Ishikawa (cell line): ENCODE data around the gene FDX2.

Experiments
- CEBPB ChIP-seq: IDR thresholded peaks from 2 replicates; pipeline ENCODE4 v1.6.1; 2012
- CREB1 ChIP-seq: IDR thresholded peaks from 2 replicates; pipeline ENCODE4 v1.6.1; 2012; ENCODE audit warnings: low read depth
- EGR1 ChIP-seq: IDR thresholded peaks from 2 replicates; pipeline ENCODE4 v1.6.1; 2012
- EP300 ChIP-seq: IDR thresholded peaks from 2 replicates; pipeline ENCODE4 v1.6.1; 2012; ENCODE audit warnings: borderline replicate concordance
- FOXM1 ChIP-seq: IDR thresholded peaks from 2 replicates; pipeline ENCODE4 v1.6.1; 2012; ENCODE audit warnings: low read depth, borderline replicate concordance
- MAX ChIP-seq: IDR thresholded peaks from 2 replicates; pipeline ENCODE4 v1.6.1; 2012
- NFIC ChIP-seq: IDR thresholded peaks from 2 replicates; pipeline ENCODE4 v1.6.1; 2012
- RAD21 ChIP-seq: IDR thresholded peaks from 2 replicates; pipeline ENCODE4 v1.6.1; 2012; ENCODE audit warnings: low read depth
- TAF1 ChIP-seq: IDR thresholded peaks from 2 replicates; pipeline ENCODE4 v1.6.1; 2012; ENCODE audit warnings: low read depth, mild to moderate bottlenecking
- TCF12 ChIP-seq: IDR thresholded peaks from 2 replicates; pipeline ENCODE4 v1.6.1; 2012; ENCODE audit warnings: low read depth
- TEAD4 ChIP-seq: IDR thresholded peaks from 2 replicates; pipeline ENCODE4 v1.6.1; 2012
- YY1 ChIP-seq: IDR thresholded peaks from 2 replicates; pipeline ENCODE4 v1.6.1; 2012; ENCODE audit warnings: low read depth
- ZBTB7A ChIP-seq: IDR thresholded peaks from 2 replicates; pipeline ENCODE4 v1.6.1; 2012; ENCODE audit warnings: low read depth
- TF ChIP-seq, protein P1 (sequence below): IDR thresholded peaks from 2 replicates; pipeline ENCODE4 v1.6.1; 2012; ENCODE audit warnings: low read depth, mild to moderate bottlenecking
- TF ChIP-seq, protein P2 (sequence below): IDR thresholded peaks from 2 replicates; pipeline ENCODE4 v1.6.1; 2012

FDX2 gene

DNA sequence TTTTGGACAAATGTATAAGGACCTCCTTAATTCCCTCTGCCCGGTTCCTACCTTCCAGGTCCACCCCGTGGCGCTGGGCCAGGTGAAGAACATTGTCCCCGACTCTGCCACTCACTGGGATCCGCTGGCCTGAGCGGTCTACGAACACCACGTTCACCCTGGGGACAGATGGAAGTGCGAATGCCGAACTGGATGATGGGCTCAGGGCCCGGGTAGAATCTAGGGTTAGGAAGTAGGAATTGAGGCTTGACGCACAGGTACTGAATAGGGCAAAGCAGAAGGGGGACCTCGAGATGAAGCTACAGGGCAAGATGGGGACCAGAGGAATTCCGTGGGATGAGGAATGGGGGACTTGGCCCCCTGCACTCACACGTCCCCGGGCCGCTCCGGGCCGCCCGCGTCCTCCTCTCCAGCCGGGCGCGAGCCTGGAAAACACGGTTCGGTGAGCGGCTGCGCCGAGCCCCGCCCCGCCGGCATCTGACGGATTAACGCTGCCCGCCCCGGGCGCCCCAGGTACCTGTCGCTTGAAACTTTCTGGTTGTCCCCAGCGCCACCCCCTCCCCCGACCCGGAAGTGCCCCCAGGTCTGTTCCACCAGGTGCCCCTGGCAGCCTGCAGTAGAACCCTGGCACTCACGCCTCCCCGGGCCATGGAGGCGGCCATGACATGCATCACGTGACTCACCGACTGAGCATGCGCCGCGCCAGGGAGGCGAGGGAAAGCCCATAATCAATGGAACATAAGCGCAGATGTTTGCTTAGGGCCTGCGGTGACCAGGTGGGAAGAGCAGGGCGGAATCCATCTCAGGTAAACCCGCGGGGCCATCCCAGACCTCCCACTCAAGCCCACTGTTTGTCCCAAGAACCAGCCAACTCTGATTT lies at the start of gene FDX2:
Gene FDX2, minus strand, starts transcription at position 681 of the 880 bp plus-strand sequence. Its CDS starts 19 bp downstream, at position 662.
- TF ChIP-seq, protein P1, sequence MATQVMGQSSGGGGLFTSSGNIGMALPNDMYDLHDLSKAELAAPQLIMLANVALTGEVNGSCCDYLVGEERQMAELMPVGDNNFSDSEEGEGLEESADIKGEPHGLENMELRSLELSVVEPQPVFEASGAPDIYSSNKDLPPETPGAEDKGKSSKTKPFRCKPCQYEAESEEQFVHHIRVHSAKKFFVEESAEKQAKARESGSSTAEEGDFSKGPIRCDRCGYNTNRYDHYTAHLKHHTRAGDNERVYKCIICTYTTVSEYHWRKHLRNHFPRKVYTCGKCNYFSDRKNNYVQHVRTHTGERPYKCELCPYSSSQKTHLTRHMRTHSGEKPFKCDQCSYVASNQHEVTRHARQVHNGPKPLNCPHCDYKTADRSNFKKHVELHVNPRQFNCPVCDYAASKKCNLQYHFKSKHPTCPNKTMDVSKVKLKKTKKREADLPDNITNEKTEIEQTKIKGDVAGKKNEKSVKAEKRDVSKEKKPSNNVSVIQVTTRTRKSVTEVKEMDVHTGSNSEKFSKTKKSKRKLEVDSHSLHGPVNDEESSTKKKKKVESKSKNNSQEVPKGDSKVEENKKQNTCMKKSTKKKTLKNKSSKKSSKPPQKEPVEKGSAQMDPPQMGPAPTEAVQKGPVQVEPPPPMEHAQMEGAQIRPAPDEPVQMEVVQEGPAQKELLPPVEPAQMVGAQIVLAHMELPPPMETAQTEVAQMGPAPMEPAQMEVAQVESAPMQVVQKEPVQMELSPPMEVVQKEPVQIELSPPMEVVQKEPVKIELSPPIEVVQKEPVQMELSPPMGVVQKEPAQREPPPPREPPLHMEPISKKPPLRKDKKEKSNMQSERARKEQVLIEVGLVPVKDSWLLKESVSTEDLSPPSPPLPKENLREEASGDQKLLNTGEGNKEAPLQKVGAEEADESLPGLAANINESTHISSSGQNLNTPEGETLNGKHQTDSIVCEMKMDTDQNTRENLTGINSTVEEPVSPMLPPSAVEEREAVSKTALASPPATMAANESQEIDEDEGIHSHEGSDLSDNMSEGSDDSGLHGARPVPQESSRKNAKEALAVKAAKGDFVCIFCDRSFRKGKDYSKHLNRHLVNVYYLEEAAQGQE, result no peak
- TF ChIP-seq NFIC, result peak; percentile 53; the same call in 1 of the 2 replicates
- peak; percentile 96 for TF ChIP-seq MAX
- peak; percentile 69; the same call in 1 of the 2 replicates for TF ChIP-seq TCF12
- 0 out of 2 replicates have a peak, but pooled peaks have one; percentile 10 for TF ChIP-seq TEAD4
- no peak for TF ChIP-seq ZBTB7A
- peak; percentile 33; the same call in 1 of the 2 replicates for TF ChIP-seq EP300
- TF ChIP-seq FOXM1, result no peak
- TF ChIP-seq, protein P2, sequence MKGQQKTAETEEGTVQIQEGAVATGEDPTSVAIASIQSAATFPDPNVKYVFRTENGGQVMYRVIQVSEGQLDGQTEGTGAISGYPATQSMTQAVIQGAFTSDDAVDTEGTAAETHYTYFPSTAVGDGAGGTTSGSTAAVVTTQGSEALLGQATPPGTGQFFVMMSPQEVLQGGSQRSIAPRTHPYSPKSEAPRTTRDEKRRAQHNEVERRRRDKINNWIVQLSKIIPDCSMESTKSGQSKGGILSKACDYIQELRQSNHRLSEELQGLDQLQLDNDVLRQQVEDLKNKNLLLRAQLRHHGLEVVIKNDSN, result peak; percentile 99
- TF ChIP-seq CEBPB, result no peak
- peak; percentile 68; the same call in 1 of the 2 replicates for TF ChIP-seq TAF1
- TF ChIP-seq RAD21, result no peak
- 0 out of 2 replicates have a peak, but pooled peaks have one; percentile 13 for TF ChIP-seq CREB1
- TF ChIP-seq YY1, result peak; percentile 99
- no peak for TF ChIP-seq EGR1

DNA sequence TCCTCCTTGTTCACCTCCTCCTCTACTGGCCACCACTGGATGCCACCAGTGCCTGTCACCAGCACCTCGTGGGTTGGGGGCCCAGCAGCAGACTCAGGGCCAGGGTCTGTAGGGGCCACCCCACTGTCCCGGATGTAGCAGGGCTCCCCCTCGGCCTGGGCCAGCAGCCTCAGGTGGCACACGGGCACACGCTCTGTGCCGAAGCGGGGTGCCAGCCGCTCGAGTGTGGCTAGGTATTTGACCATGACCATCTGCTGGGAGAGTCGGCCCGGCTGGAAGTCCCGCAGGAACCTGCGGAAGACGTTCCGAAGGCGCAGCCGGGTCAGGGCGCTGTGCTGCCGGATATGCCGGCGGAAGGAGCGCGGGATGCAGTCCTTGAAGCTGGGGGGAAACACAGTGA lies 49.7 kb upstream of the FDX2 start:
- TF ChIP-seq, protein P2, result no peak
- TF ChIP-seq, protein P1, result no peak

GRCh38 chr19:10364644-10365043 lies 48.8 kb upstream of the FDX2 start:
- TF ChIP-seq NFIC (no peak), RAD21 (no peak), CEBPB (no peak), MAX (no peak), TAF1 (no peak), EP300 (no peak), CREB1 (no peak), TCF12 (no peak), FOXM1 (no peak)
- TF ChIP-seq, protein P1, result no peak

- TF ChIP-seq, protein P2, result no peak
- TF ChIP-seq MAX (no peak), ZBTB7A (no peak), EP300 (no peak), TCF12 (no peak)
- TF ChIP-seq, protein P1, result no peak
Measured at GRCh38 chr19:10363789-10364281, 48.0 kb upstream of the FDX2 start.
